ENCODE results near the gene PNKD.

PNKD gene

DNA sequence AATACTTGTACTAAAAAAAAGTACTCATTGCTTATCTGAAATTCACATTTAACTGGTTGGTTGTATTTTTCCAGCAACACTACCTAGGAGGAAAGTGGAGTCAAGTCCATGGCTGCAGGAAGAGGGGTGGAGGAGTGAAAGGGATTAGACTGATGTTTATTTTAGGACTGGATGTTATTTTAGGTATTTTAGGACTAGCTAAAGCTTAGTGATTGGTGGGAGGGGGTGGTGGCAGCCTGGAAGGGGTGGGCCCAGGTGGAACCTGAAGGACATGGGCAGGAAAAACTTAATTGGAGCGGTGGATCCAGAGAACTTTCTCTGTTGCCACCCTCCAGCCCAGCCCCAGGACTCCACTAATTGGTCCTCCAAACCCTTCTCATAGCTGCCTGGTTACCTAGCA is 25.9 kb downstream of the PNKD start:
- TF ChIP-seq, protein P1, sequence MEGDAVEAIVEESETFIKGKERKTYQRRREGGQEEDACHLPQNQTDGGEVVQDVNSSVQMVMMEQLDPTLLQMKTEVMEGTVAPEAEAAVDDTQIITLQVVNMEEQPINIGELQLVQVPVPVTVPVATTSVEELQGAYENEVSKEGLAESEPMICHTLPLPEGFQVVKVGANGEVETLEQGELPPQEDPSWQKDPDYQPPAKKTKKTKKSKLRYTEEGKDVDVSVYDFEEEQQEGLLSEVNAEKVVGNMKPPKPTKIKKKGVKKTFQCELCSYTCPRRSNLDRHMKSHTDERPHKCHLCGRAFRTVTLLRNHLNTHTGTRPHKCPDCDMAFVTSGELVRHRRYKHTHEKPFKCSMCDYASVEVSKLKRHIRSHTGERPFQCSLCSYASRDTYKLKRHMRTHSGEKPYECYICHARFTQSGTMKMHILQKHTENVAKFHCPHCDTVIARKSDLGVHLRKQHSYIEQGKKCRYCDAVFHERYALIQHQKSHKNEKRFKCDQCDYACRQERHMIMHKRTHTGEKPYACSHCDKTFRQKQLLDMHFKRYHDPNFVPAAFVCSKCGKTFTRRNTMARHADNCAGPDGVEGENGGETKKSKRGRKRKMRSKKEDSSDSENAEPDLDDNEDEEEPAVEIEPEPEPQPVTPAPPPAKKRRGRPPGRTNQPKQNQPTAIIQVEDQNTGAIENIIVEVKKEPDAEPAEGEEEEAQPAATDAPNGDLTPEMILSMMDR (IDR thresholded peaks at IDR 0.05; ENCODE audit: insufficient read depth, low read length, poor library complexity, severe bottlenecking): no peak
- no peak for TF ChIP-seq EZH2phosphoT487 (conservative IDR thresholded peaks at IDR 0.05; ENCODE audit: low read length)
- Histone ChIP-seq H3K4me3 (ENCODE audit: insufficient read depth, low read length, poor library complexity, severe bottlenecking) (no peak overlapping the region), H3K9me2 (replicated peaks; ENCODE audit: insufficient read depth, low read length) (no peaks in the 10 kb centered on the region), H3K27me3 (ENCODE audit: low read length) (no peaks in the 10 kb centered on the region), H4K20me1 (ENCODE audit: low read depth, low read length) (no peaks in the 10 kb centered on the region), H3K9ac (ENCODE audit: low read length) (no peak overlapping the region), H3K27ac (ENCODE audit: low read depth, low read length) (no peak overlapping the region), H3K9me3 (ENCODE audit: insufficient read depth, low read length) (no peaks in the 10 kb centered on the region), H3F3A (ENCODE audit: insufficient read depth) (no peaks in the 10 kb centered on the region), H3K79me2 (ENCODE audit: insufficient read depth, low read length) (no peaks in the 10 kb centered on the region), H3K4me2 (ENCODE audit: low read depth, low read length, poor library complexity, severe bottlenecking) (no peak overlapping the region), H3K36me3 (ENCODE audit: low read length) (no peaks in the 10 kb centered on the region), H2AFZ (ENCODE audit: low read depth, low read length, severe bottlenecking) (no peak overlapping the region)

- Histone ChIP-seq H3K4me3 (ENCODE audit: insufficient read depth, low read length, poor library complexity, severe bottlenecking) (no peak overlapping the region), H3F3A (ENCODE audit: insufficient read depth) (no peaks in the 10 kb centered on the region), H3K9ac (ENCODE audit: low read length) (no peak overlapping the region), H3K79me2 (ENCODE audit: insufficient read depth, low read length) (no peaks in the 10 kb centered on the region), H3K27ac (ENCODE audit: low read depth, low read length) (no peak overlapping the region), H4K20me1 (ENCODE audit: low read depth, low read length) (no peaks in the 10 kb centered on the region), H3K9me2 (replicated peaks; ENCODE audit: insufficient read depth, low read length) (no peaks in the 10 kb centered on the region), H3K36me3 (ENCODE audit: low read length) (no peaks in the 10 kb centered on the region), H3K27me3 (ENCODE audit: low read length) (no peaks in the 10 kb centered on the region), H2AFZ (ENCODE audit: low read depth, low read length, severe bottlenecking) (no peak overlapping the region), H3K9me3 (ENCODE audit: insufficient read depth, low read length) (no peaks in the 10 kb centered on the region), H3K4me2 (ENCODE audit: low read depth, low read length, poor library complexity, severe bottlenecking) (no peak overlapping the region)
- TF ChIP-seq, protein P1 (IDR thresholded peaks at IDR 0.05; ENCODE audit: insufficient read depth, low read length, poor library complexity, severe bottlenecking): no peak
- no peak for TF ChIP-seq EZH2phosphoT487 (conservative IDR thresholded peaks at IDR 0.05; ENCODE audit: low read length)
Observed at GRCh38 chr2:218296847-218297246, 26.5 kb downstream of the PNKD start.

DNA sequence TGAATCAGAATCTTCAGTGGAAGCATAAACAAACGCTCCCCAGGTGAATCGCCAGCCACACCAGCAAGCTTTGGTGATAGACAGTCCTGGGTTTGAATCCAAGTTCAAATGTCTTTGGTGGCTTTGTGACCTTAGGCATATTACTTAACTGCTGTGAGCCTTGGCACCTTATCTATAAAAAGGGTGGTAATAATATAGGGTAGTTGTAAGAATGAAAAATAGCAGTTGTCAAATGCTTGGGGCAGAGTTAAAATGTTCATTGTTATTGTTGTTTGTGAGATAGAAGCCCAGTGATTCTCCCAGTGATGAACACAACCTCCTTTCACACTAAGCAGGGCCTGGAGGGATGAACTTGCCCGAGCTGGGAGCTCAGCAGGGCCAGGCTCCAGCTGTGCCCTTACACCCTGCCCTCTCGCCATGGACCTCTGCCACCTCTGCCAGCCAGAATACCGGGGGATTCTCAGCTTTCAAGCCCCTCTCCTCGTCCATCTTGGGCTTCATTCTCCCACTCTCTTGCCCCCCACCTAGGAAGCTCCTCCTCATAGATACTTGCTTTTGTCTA is 28.1 kb downstream of the PNKD start:
- Histone ChIP-seq H4K20me1 (ENCODE audit: low read depth, low read length) (no peaks in the 10 kb centered on the region), H3K9me2 (replicated peaks; ENCODE audit: insufficient read depth, low read length) (no peaks in the 10 kb centered on the region), H3K4me3 (ENCODE audit: insufficient read depth, low read length, poor library complexity, severe bottlenecking) (no peak overlapping the region), H3K79me2 (ENCODE audit: insufficient read depth, low read length) (no peaks in the 10 kb centered on the region), H3K27me3 (ENCODE audit: low read length) (no peaks in the 10 kb centered on the region), H3K9ac (ENCODE audit: low read length) (no peak overlapping the region), H3K9me3 (ENCODE audit: insufficient read depth, low read length) (no peaks in the 10 kb centered on the region), H3K36me3 (ENCODE audit: low read length) (no peaks in the 10 kb centered on the region), H3K27ac (ENCODE audit: low read depth, low read length) (no peak overlapping the region), H3F3A (ENCODE audit: insufficient read depth) (no peaks in the 10 kb centered on the region), H2AFZ (ENCODE audit: low read depth, low read length, severe bottlenecking) (no peak overlapping the region), H3K4me2 (ENCODE audit: low read depth, low read length, poor library complexity, severe bottlenecking) (no peak overlapping the region)
- TF ChIP-seq, protein P1 (IDR thresholded peaks at IDR 0.05; ENCODE audit: insufficient read depth, low read length, poor library complexity, severe bottlenecking): no peak

Data from SU-DHL-6 (cell line).